K562 (cell line): ENCODE results near the gene ZNF624. TPM values are rescaled to one million over a fixed set of nuclear protein-coding genes. Genes with fewer than 3 reads are reported as not detected.

Source experiments
- GTF2F1 ChIP-seq: IDR thresholded peaks from 2 replicates; pipeline ENCODE4 v1.6.1; 2011; ENCODE audit warnings: low read depth, low read length, improper control_type of control experiment
- KDM5B ChIP-seq: fragments of 200-600 bp; sonication (generic); IDR thresholded peaks from 2 replicates; pipeline ENCODE4 v1.6.1; 2012; ENCODE audit warnings: low read depth, mild to moderate bottlenecking, moderate library complexity, low read length, control low read depth, inconsistent platforms; ENCODE audit not compliant: insufficient replicate concordance
- SAFB ChIP-seq: fragments of 200-400 bp; formaldehyde crosslinking; IDR thresholded peaks from 2 replicates; pipeline ENCODE4 v1.6.1; 2017; ENCODE audit warnings: low read depth, low read length, borderline replicate concordance
- SLC30A9 ChIP-seq: fragments of 250-450 bp; sonication (Bioruptor Pico); IDR thresholded peaks from 2 replicates; pipeline ENCODE4 v1.8.0; 2022; ENCODE audit warnings: mild to moderate bottlenecking, moderate library complexity
- SMC3 ChIP-seq: conservative IDR thresholded peaks from 2 replicates; pipeline ENCODE4 v1.6.1; 2011; ENCODE audit warnings: low read depth, low read length, improper control_type of control experiment; ENCODE audit not compliant: insufficient read depth
- SRSF7 ChIP-seq: fragments of 200-400 bp; formaldehyde crosslinking; optimal IDR thresholded peaks from 2 replicates; pipeline ENCODE3; 2017; ENCODE audit warnings: mild to moderate bottlenecking, low read depth, low read length
- TCF7 ChIP-seq: sonication (generic); IDR thresholded peaks from 2 replicates; pipeline ENCODE4 v1.6.1; 2016; ENCODE audit warnings: antibody characterized with exemption, borderline replicate concordance
- ZKSCAN1 ChIP-seq: fragments of 150-350 bp; IDR thresholded peaks from 2 replicates; pipeline ENCODE4 v1.6.1; 2016; ENCODE audit warnings: low read depth, low read length
- ZNF407 ChIP-seq: fragments of 450-650 bp; IDR thresholded peaks from 2 replicates; pipeline ENCODE4 v1.6.1; 2016; ENCODE audit warnings: low read depth
- polyA plus RNA-seq, 8 experiments: library from polyadenylated mRNA; depleted of rRNA in 4 of 8; stranded (reverse) in 5 of 8; unstranded in 3 of 8; fragments of >200 nt; fragmentation: Nextera tagmentation in 2 of 8; fragmentation: Illumina TruSeq in 1 of 8; extraction: Ambion mirVana in 2 of 8; extraction: Trizol in 1 of 8; gene quantifications; 2 replicates each; pipeline versions ENCODE4 v1.2.1 to v1.2.3, GENCODE V29; 2011 to 2014; ENCODE audit warnings: inconsistent platforms in 1 of 8, missing spikeins in 1 of 8
- total RNA-seq, 7 experiments: library from RNA; depleted of rRNA in 6 of 7; stranded (reverse); fragments of >200 nt in 6 of 7; fragmentation: Illumina TruSeq in 2 of 7; extraction: Trizol in 2 of 7; gene quantifications; 2 replicates each; pipeline versions ENCODE4 v1.2.1 to v1.2.3, GENCODE V29; 2011 to 2021; ENCODE audit warnings: low replicate concordance in 1 of 7

ZNF624 gene
- total and polyA plus RNA-seq, 9 of the 15 experiments (the other 6 are each of a cell fraction or from before 2014, with no cell fraction given), result 0.34 to 2.1 (median 1.1) TPM

GRCh38 chr17:16589097-16589969, 64.3 kb downstream of the ZNF624 start (continued):
- TF ChIP-seq ZNF407 (no peak), ZKSCAN1 (no peak), GTF2F1 (no peak), SLC30A9 (CRISPR knock-in tag) (no peak), SMC3 (peak; percentile 59), SAFB (no peak), TCF7 (no peak), KDM5B (no peak), SRSF7 (no peak)
